Prostate gland (tissue), 2 donors: Measurements from ENCODE around the gene TRIP6. TPM values are rescaled to one million over a fixed set of nuclear protein-coding genes. Genes with fewer than 3 reads are reported as not detected.

Experiments
- DNase-seq: peaks from one replicate; pipeline ENCODE4 v3.0.0-alpha.2; 2019; ENCODE audit warnings: low spot score
- H3K27ac ChIP-seq, 2 donors: fragments of 200-600 bp; sonication (generic); 2 replicates each; pipeline ENCODE4 v1.5.1; 2017 to 2019
- H3K27me3 ChIP-seq: fragments of 200-600 bp; sonication (generic); replicated peaks from 2 replicates; pipeline ENCODE4 v1.5.1; 2019; ENCODE audit not compliant: insufficient read depth
- H3K36me3 ChIP-seq, 2 donors: fragments of 200-600 bp; sonication (generic); 1 replicate in 1 of 2; 2 replicates in 1 of 2; pipeline versions ENCODE4 v1.5.1 to v1.8.1; 2017 to 2019
- H3K4me1 ChIP-seq: fragments of 200-600 bp; sonication (generic); replicated peaks from 2 replicates; pipeline ENCODE4 v1.5.1; 2019
- H3K4me3 ChIP-seq, 2 donors: fragments of 200-600 bp; sonication (generic); 2 replicates each; pipeline ENCODE4 v1.5.1; 2017 to 2019
- H3K9me3 ChIP-seq: fragments of 200-600 bp; sonication (generic); 2 replicates; pipeline ENCODE4 v1.5.1; 2017
- CTCF ChIP-seq, 4 experiments: fragments of 200-600 bp in 2 of 4; fragments of 450-650 bp in 2 of 4; sonication (generic) in 2 of 4; IDR thresholded peaks; 1 replicate in 3 of 4; 2 replicates in 1 of 4; pipeline ENCODE4 v1.5.1; 2016 to 2019; ENCODE audit warnings: antibody characterized with exemption in 4 of 4, mild to moderate bottlenecking in 2 of 4, moderate library complexity in 2 of 4
- POLR2A ChIP-seq: fragments of 450-650 bp; IDR thresholded peaks from one replicate; pipeline ENCODE4 v1.6.1; 2016; ENCODE audit warnings: antibody characterized with exemption, mild to moderate bottlenecking
- POLR2AphosphoS5 ChIP-seq: sonication (generic); formaldehyde crosslinking; IDR thresholded peaks from one replicate; pipeline ENCODE4 v1.6.1; 2017; ENCODE audit warnings: antibody characterized with exemption
- WGBS: methylation state at CpG from one replicate; pipeline ENCODE4 v1.1.5; 2018; 5-methylcytosine and 5-hydroxymethylcytosine counted together
- intact Hi-C: fragments of 100-400 bp; cut with DNase I; formaldehyde crosslinking; loops from one replicate; pipeline ENCODE4 v1.14.2; 2022
- total RNA-seq, 2 donors: library from RNA; depleted of rRNA; stranded (reverse); fragments of >200 nt; gene quantifications; one replicate each; pipeline ENCODE4 v1.1.0, GENCODE V29; 2016

The TRIP6 gene
- total RNA-seq, 2 donors from 2014 or later = 65.9 to 113 TPM

- Histone ChIP-seq H3K36me3 (peaks cover 17 to 24% of the 10 kb centered on the region in 2 donors), H3K4me3 (no peak overlapping the region), H3K27ac (no peak overlapping the region), H3K27me3 (no peaks in the 10 kb centered on the region), H3K4me1 (peaks cover 14% of the 10 kb centered on the region), H3K9me3 (no peaks in the 10 kb centered on the region)
- no peak for TF ChIP-seq POLR2A
- no peak for TF ChIP-seq CTCF (IDR thresholded peaks at IDR 0.05)
- TF ChIP-seq POLR2AphosphoS5 = no peak
- WGBS = 63% methylated on average over 7 of the region's 7 CpGs
- no peak for DNase-seq
- intact Hi-C loops = no loop called here
These were observed 10.8 kb downstream of the TRIP6 start for GRCh38 chr7:100878013-100878412.

GRCh38 chr7:100878685-100879084, 11.5 kb downstream of the TRIP6 start:
- H3K36me3 ChIP-seq = peaks cover 17 to 26% of the 10 kb centered on the region in 2 donors
- WGBS = 72% methylated on average over 6 of the region's 6 CpGs

GRCh38 chr7:100879685-100880261, 12.6 kb downstream of the TRIP6 start:
- TF ChIP-seq CTCF (IDR thresholded peaks at IDR 0.05) (no peak), POLR2A (no peak), POLR2AphosphoS5 (no peak)
- Histone ChIP-seq H3K4me1 (peaks cover 11% of the 10 kb centered on the region), H3K9me3 (no peaks in the 10 kb centered on the region), H3K36me3 (peaks cover 26 to 34% of the 10 kb centered on the region in 2 donors), H3K27ac (no peak overlapping the region), H3K27me3 (no peaks in the 10 kb centered on the region), H3K4me3 (no peak overlapping the region)
- 68% methylated on average over 11 of the region's 11 CpGs for WGBS
- no peak for DNase-seq
- intact Hi-C loops = no loop called here

More at GRCh38 chr7:100878685-100879084, 11.5 kb downstream of the TRIP6 start:
- H3K4me1 ChIP-seq = peaks cover 14% of the 10 kb centered on the region
- H3K4me3 ChIP-seq = no peak overlapping the region
- H3K27ac ChIP-seq = no peak overlapping the region
- TF ChIP-seq POLR2AphosphoS5 (no peak), CTCF (IDR thresholded peaks at IDR 0.05) (no peak), POLR2A (no peak)
- H3K27me3 ChIP-seq = no peaks in the 10 kb centered on the region
- no peaks in the 10 kb centered on the region for H3K9me3 ChIP-seq
- DNase-seq = no peak
- intact Hi-C loops = no loop called here

GRCh38 chr7:100880645-100881044, 13.5 kb downstream of the TRIP6 start:
- intact Hi-C loops = no loop called here
- Histone ChIP-seq H3K36me3 (peaks cover 29 to 43% of the 10 kb centered on the region in 2 donors), H3K27me3 (no peaks in the 10 kb centered on the region), H3K4me3 (no peak overlapping the region), H3K4me1 (peaks cover 11% of the 10 kb centered on the region), H3K27ac (no peak overlapping the region), H3K9me3 (no peaks in the 10 kb centered on the region)
- 49% methylated on average over 7 of the region's 7 CpGs for WGBS
- TF ChIP-seq CTCF (IDR thresholded peaks at IDR 0.05) (no peak), POLR2AphosphoS5 (no peak), POLR2A (no peak)
- no peak for DNase-seq

- H3K36me3 ChIP-seq = peaks cover 33 to 48% of the 10 kb centered on the region in 2 donors
- H3K4me3 ChIP-seq = no peak overlapping the region
- no peaks in the 10 kb centered on the region for H3K27me3 ChIP-seq
- TF ChIP-seq POLR2AphosphoS5 = no peak
- no peak for TF ChIP-seq CTCF (IDR thresholded peaks at IDR 0.05)
- no peak for TF ChIP-seq POLR2A
- no peaks in the 10 kb centered on the region for H3K9me3 ChIP-seq
- 93% methylated on average over 20 of the region's 20 CpGs for WGBS
- H3K27ac ChIP-seq = no peak overlapping the region
- no peak for DNase-seq
- intact Hi-C loops = no loop called here
- H3K4me1 ChIP-seq = peaks cover 7% of the 10 kb centered on the region
These were observed 13.9 kb downstream of the TRIP6 start for GRCh38 chr7:100881136-100881535.
